ENCODE results near the gene TAP1. TPM values are rescaled to one million over a fixed set of nuclear protein-coding genes. Genes with fewer than 3 reads are reported as not detected.

The TAP1 gene
- total and polyA plus RNA-seq, 9 of the 15 experiments (the other 6 are each of a cell fraction or from before 2014, with no cell fraction given), result 1.3 to 6.0 (median 4.2) TPM

DNA sequence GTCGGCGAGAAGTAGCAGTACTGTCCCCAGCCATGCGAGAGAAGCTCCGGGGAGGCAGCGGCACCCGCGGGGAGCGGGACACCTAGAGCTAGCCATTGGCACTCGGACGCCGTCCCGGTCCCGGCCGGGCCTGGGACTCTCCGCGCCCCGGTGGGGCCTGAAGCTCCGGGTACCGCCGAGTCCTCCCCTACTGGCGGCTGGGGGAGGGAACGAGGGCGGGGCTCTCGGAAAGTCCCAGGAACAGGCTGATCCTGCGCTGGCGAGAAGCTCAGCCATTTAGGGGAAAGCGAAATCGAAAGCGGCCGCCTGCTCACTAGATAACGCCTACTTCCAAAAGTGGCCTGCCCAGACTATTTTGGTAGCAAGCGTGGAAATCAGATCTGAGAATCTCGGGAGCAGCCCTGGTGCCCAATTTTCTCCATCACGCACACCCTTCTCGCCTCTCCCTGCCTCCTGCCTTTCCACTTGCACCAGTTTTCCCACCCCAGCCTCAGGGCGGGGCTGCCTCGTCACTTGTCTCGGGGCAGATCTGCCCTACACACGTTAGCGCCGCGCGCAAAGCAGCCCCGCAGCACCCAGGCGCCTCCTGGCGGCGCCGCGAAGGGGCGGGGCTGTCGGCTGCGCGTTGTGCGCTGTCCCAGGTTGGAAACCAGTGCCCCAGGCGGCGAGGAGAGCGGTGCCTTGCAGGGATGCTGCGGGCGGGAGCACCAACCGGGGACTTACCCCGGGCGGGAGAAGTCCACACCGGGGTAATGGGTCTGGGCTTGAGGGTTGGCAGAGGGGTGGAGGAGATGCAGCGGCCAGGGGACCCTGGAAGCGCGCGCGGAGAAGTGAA, at the start of gene TAP1, which contains the start of gene PSMB9 (continued):
- no peak for TF ChIP-seq THRAP3 (IDR thresholded peaks at IDR 0.05; ENCODE audit: borderline replicate concordance)
- TF ChIP-seq ELK3 (CRISPR knock-in tag; IDR thresholded peaks at IDR 0.05), result no peak
- TF ChIP-seq RUNX1 (IDR thresholded peaks at IDR 0.05; ENCODE audit: low read depth), result no peak
- no peak for TF ChIP-seq ZNF282 (CRISPR knock-in tag; IDR thresholded peaks at IDR 0.05)
- peak; percentile 69 for TF ChIP-seq RBFOX2 (IDR thresholded peaks at IDR 0.05; ENCODE audit: low read depth, low read length)
- TF ChIP-seq SIRT6 (IDR thresholded peaks at IDR 0.05; ENCODE audit: low read depth, low read length), result no peak
- TF ChIP-seq POU5F1 (IDR thresholded peaks at IDR 0.05; ENCODE audit: borderline replicate concordance, low read depth, low read length, partially characterized antibody), result peak; percentile 27
- TF ChIP-seq XRCC3 (IDR thresholded peaks at IDR 0.05), result no peak
- TF ChIP-seq, protein P1, sequence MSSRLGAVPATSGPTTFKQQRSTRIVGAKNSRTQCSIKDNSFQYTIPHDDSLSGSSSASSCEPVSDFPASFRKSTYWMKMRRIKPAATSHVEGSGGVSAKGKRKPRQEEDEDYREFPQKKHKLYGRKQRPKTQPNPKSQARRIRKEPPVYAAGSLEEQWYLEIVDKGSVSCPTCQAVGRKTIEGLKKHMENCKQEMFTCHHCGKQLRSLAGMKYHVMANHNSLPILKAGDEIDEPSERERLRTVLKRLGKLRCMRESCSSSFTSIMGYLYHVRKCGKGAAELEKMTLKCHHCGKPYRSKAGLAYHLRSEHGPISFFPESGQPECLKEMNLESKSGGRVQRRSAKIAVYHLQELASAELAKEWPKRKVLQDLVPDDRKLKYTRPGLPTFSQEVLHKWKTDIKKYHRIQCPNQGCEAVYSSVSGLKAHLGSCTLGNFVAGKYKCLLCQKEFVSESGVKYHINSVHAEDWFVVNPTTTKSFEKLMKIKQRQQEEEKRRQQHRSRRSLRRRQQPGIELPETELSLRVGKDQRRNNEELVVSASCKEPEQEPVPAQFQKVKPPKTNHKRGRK (tag; IDR thresholded peaks at IDR 0.05), result no peak
- TF ChIP-seq TSC22D4 (tag; IDR thresholded peaks at IDR 0.05), result no peak
- TF ChIP-seq ZNF24 (IDR thresholded peaks at IDR 0.05), result peak; percentile 64; the same call in 1 of the 2 replicates
- TF ChIP-seq POLR3A (IDR thresholded peaks at IDR 0.05; ENCODE audit: borderline replicate concordance, extremely low read depth, insufficient read depth, insufficient read length), result no peak
- peak; percentile 28; the same call in 1 of the 2 replicates for TF ChIP-seq C11orf30 (IDR thresholded peaks at IDR 0.05; ENCODE audit: low read depth)
- TF ChIP-seq CCAR2 (IDR thresholded peaks at IDR 0.05; ENCODE audit: low read depth, low read length), result no peak
- TF ChIP-seq FOXA1 (IDR thresholded peaks at IDR 0.05; ENCODE audit: borderline replicate concordance), result no peak
- no peak for TF ChIP-seq ATF3 (IDR thresholded peaks at IDR 0.05)
- 0 out of 2 replicates have a peak, but pooled peaks have one; percentile 30 for TF ChIP-seq ATF3 (CRISPR knock-in tag; conservative IDR thresholded peaks at IDR 0.05)
- no peak; the same call in 1 of the 2 replicates for TF ChIP-seq ZBTB9 (CRISPR knock-in tag; IDR thresholded peaks at IDR 0.05)
- TF ChIP-seq GABPB1 (CRISPR knock-in tag; IDR thresholded peaks at IDR 0.05), result peak; percentile 74
- no peak for TF ChIP-seq TFE3 (CRISPR knock-in tag; IDR thresholded peaks at IDR 0.05)
- no peak for TF ChIP-seq RAD51 (IDR thresholded peaks at IDR 0.05; ENCODE audit: borderline replicate concordance, low read depth)
- no peak for TF ChIP-seq MECOM (CRISPR knock-in tag; IDR thresholded peaks at IDR 0.05)
- TF ChIP-seq NCOA6 (IDR thresholded peaks at IDR 0.05), result no peak

Data from K562 (cell line).